T-cell (primary cell): ENCODE data around the gene ABCF1. TPM values are rescaled to one million over a fixed set of nuclear protein-coding genes. Genes with fewer than 3 reads are reported as not detected.
A peak's percentile ranks its signal among the peaks of the same experiment; 100 is the strongest.

Experiments
- ATAC-seq, 4 experiments: fragments of 200-7000 bp in 3 of 4; fragments of 150-1000 bp in 1 of 4; cut with Tn5 transposase; replicated peaks in 1 of 4; 1 replicate in 3 of 4; 2 replicates in 1 of 4; pipeline ENCODE4 v1.10.0; 2021; ENCODE audit warnings: moderate library complexity in 3 of 4, mild to moderate bottlenecking in 2 of 4, moderate number of reproducible peaks in 1 of 4
- CTCF ChIA-PET, 2 donors: fragments of 300-600 bp; sonication (Branson Sonifier 250); formaldehyde crosslinking; loops; one replicate each; lab custom pipeline; 2022; ENCODE audit warnings: antibody characterized with exemption in 2 of 2; lab: Charles Lee
- POLR2A ChIA-PET, 2 donors: fragments of 300-600 bp; sonication (Branson Sonifier 250); formaldehyde crosslinking; loops; one replicate each; lab custom pipeline; 2022; ENCODE audit warnings: antibody characterized with exemption in 2 of 2; lab: Charles Lee
- DNase-seq, 35 experiments: peaks; one replicate each; pipeline versions ENCODE4 v3.0.0 to v3.0.0-alpha.2; 2013 to 2023
- H3K27ac ChIP-seq: one replicate; pipeline ENCODE4 v1.5.1; 2013; ENCODE audit warnings: low read length
- H3K27me3 ChIP-seq, 2 experiments: replicated peaks in 1 of 2; 1 replicate in 1 of 2; 2 replicates in 1 of 2; pipeline versions ENCODE4 v1.6.1 to v1.7.0; 2013; ENCODE audit warnings: low read length in 1 of 2, mixed read lengths in 1 of 2; ENCODE audit not compliant: control insufficient read depth in 2 of 2, insufficient read depth in 2 of 2; ENCODE audit errors: extremely low read depth in 1 of 2
- H3K36me3 ChIP-seq, 2 donors: 1 replicate in 1 of 2; 2 replicates in 1 of 2; pipeline versions ENCODE4 v1.6.1 to v1.7.0; 2013; ENCODE audit warnings: low read length in 1 of 2; ENCODE audit not compliant: control insufficient read depth in 2 of 2, insufficient read depth in 1 of 2; ENCODE audit errors: extremely low read depth in 1 of 2
- H3K4me1 ChIP-seq, 2 experiments: 1 replicate in 1 of 2; 2 replicates in 1 of 2; pipeline versions ENCODE4 v1.6.1 to v1.7.0; 2013; ENCODE audit warnings: low read length in 2 of 2, mixed read lengths in 1 of 2; ENCODE audit not compliant: insufficient read depth in 2 of 2, control insufficient read depth in 1 of 2; ENCODE audit errors: extremely low read depth in 1 of 2
- H3K4me3 ChIP-seq, 2 donors: 1 replicate in 1 of 2; 2 replicates in 1 of 2; pipeline versions ENCODE4 v1.5.1 to v1.7.0; 2013; ENCODE audit warnings: mild to moderate bottlenecking in 2 of 2, low read length in 1 of 2, moderate library complexity in 1 of 2; ENCODE audit not compliant: control insufficient read depth in 1 of 2; ENCODE audit errors: extremely low read depth in 1 of 2
- H3K9me3 ChIP-seq: 2 replicates; pipeline ENCODE4 v1.7.0; 2013
- H3K27ac Mint-ChIP-seq, 2 donors: one replicate each; pipeline ENCODE4 v1.8.0; 2020 to 2021; ENCODE audit warnings: mild to moderate bottlenecking in 2 of 2, mixed read lengths in 2 of 2
- H3K27me3 Mint-ChIP-seq, 2 donors: one replicate each; pipeline ENCODE4 v1.8.0; 2021 to 2022; ENCODE audit warnings: mixed read lengths in 2 of 2
- H3K36me3 Mint-ChIP-seq: one replicate; pipeline ENCODE4 v1.8.0; 2021; ENCODE audit warnings: mixed read lengths
- H3K4me1 Mint-ChIP-seq, 3 donors: one replicate each; pipeline ENCODE4 v1.8.0; 2020 to 2022; ENCODE audit warnings: mixed read lengths in 3 of 3, mild to moderate bottlenecking in 1 of 3
- H3K4me3 Mint-ChIP-seq, 3 donors: one replicate each; pipeline ENCODE4 v1.8.0; 2020 to 2022; ENCODE audit warnings: mild to moderate bottlenecking in 3 of 3, mixed read lengths in 3 of 3, moderate library complexity in 3 of 3
- H3K9me3 Mint-ChIP-seq, 3 donors: one replicate each; pipeline ENCODE4 v1.8.0; 2020 to 2022; ENCODE audit warnings: mixed read lengths in 3 of 3
- WGBS: methylation state at CpG from one replicate; pipeline ENCODE4 v1.1.5; 2013; ENCODE audit warnings: missing lambda C conversion rate; ENCODE audit not compliant: insufficient coverage; 5-methylcytosine and 5-hydroxymethylcytosine counted together
- total RNA-seq, 35 experiments: library from RNA in 6 of 35; stranded (reverse) in 6 of 35; fragments of 120-200 nt in 1 of 35; gene quantifications; one replicate each; pipeline versions ENCODE4 v1.2.1 to v1.2.4 and lab custom pipeline; 2013 to 2026

ABCF1 gene
- total RNA-seq, 5 donors from 2014 or later (not counting 1 experiment from before 2014, with no cell fraction given): 61.1 to 89.9 (median 73.8) TPM

DNA sequence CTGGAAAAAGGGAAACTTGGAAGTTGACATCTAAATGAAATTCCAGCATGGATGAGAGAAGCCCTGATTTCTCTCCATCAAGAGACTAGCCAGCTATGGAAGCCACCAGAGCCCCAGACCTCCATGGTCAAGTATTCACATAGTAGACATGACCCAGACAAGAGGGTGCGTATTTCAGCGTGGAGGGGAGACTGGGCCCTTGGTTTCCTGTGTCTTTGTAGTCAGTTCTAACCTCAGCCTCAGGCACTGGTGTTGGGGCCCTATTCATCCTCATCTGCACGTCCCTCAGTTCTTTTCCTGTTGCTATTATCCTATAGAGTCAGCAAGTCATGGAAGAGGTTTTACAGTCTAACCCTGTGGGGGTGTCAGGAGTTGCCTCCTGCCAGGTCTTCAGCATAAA, 27.4 kb upstream of the ABCF1 start:
- peak overlapping the region; percentile 74 to 95 for H3K27ac Mint-ChIP-seq
- Histone ChIP-seq H3K36me3 (peaks cover 14 to 27% of the 10 kb centered on the region in 2 donors), H3K27ac (peak overlapping the region; percentile 74), H3K27me3 (no peaks in the 10 kb centered on the region), H3K4me3 (no peak overlapping the region), H3K9me3 (no peaks in the 10 kb centered on the region), H3K4me1 (peaks cover 26 to 31% of the 10 kb centered on the region in 2 experiments)
- H3K27me3 Mint-ChIP-seq: no peaks in the 10 kb centered on the region
- ChIA-PET CTCF (interaction anchor here (0.5 to 4.8 kb wide), 13 partner anchors 11 to 1100 kb away, joined by 3 to 73 read pairs (median 10); partner anchors contain the start of genes GNL1 (in 1 of the 2) and PRR3 (in 1 of the 2)), POLR2A (interaction anchor here (0.9 to 1.4 kb wide), 4 partner anchors 24 to 52 kb away, joined by 3 to 8 read pairs (median 6); no protein-coding TSS in a partner anchor)
- peaks cover 11% of the 10 kb centered on the region for H3K36me3 Mint-ChIP-seq
- H3K9me3 Mint-ChIP-seq: no peaks in the 10 kb centered on the region
- peaks cover 34 to 37% (median 35%) of the 10 kb centered on the region in 3 donors for H3K4me1 Mint-ChIP-seq
- ATAC-seq (peak; percentile 25 to 50 (median 40)), DNase-seq (peak in 13 of 35 experiments; percentile 6 to 61 (median 33))
- no CpG with 5 or more reads among the region's 3 CpGs for WGBS
- H3K4me3 Mint-ChIP-seq: peak overlapping the region; percentile 18 to 69 (median 56)

DNA sequence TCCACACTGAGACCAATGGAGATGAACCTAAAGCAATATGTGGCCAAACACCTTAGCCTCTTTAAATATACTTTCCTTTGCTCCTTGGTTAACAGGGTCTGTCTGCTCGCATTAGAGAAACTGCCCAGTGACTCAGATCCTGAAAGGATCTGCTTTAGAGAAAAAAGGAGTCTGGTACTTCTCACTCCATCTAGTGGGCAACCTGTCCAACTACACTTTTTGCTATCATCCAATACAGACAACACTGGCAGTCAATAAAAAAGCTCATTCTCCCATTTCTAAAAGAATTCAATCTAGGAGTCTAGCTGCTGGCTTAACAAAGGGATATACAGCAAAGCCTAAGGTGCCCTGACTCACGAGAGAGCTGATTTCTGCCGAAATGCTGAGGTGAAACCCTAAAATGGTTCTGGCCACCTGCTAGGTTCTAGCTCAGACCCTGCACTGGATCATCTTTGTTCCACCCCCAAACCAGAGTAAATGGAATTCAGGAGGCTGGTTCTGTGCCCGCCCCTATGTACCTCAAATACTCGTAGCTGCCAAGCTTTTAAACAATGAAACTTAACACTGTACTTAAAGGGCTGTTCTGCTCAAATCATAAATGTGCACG, 26.5 kb upstream of the ABCF1 start:
- WGBS: 42% methylated on average over 4 of the region's 6 CpGs
- ChIA-PET CTCF (interaction anchor here (0.6 to 4.8 kb wide), 27 partner anchors 9 to 541 kb away, joined by 3 to 73 read pairs (median 4); partner anchors contain the start of genes ABCF1 (in 1 of the 2), GNL1 (in 1 of the 2), MRPS18B (in 1 of the 2) and PRR3 (in 1 of the 2)), POLR2A (interaction anchor here (0.6 to 1.4 kb wide), 12 partner anchors 9 to 62 kb away, joined by 3 to 8 read pairs (median 4); partner anchors contain the start of genes ABCF1 (in 1 of the 2), GNL1 (in 1 of the 2) and PRR3 (in 1 of the 2))
- Histone ChIP-seq H3K27me3 (no peaks in the 10 kb centered on the region), H3K36me3 (peaks cover 14 to 27% of the 10 kb centered on the region in 2 donors), H3K4me1 (peaks cover 26 to 31% of the 10 kb centered on the region in 2 experiments), H3K9me3 (no peaks in the 10 kb centered on the region), H3K27ac (peak overlapping the region; percentile 17), H3K4me3 (no peak overlapping the region)
- Mint-ChIP-seq H3K4me1 (peaks cover 34 to 37% (median 35%) of the 10 kb centered on the region in 3 donors), H3K27ac (peak overlapping the region; percentile 74 to 95), H3K27me3 (no peaks in the 10 kb centered on the region), H3K36me3 (peaks cover 18% of the 10 kb centered on the region), H3K4me3 (peak overlapping the region; percentile 14 to 69 (median 56)), H3K9me3 (no peaks in the 10 kb centered on the region)
- ATAC-seq (peak in 3 of 4 experiments; percentile 18 to 25 (median 21)), DNase-seq (peak in 2 of 35 experiments; percentile 32 to 68)

DNA sequence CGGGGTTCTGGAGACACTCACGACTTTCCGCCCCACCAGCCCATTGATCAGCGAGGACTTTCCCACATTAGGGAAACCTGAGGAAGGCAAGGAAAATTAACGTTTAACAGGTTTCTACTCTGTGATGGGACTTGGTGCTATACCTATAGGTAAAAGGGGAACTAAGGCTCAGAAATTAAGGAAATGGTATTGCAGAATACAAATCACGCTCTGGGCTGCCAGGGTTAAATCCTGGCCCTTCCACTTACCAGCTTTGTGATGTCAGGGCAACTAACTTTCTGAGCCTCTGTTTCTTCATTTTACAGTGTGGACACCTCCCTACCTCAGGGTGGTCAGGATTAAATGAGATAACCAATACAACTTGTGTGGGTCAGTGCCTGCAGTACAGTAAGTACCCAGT, 23.8 kb upstream of the ABCF1 start:
- peaks cover 21 to 49% of the 10 kb centered on the region in 2 donors for H3K36me3 ChIP-seq
- Mint-ChIP-seq H3K36me3 (peaks cover 38% of the 10 kb centered on the region), H3K4me3 (no peak overlapping the region), H3K27me3 (no peaks in the 10 kb centered on the region), H3K9me3 (no peaks in the 10 kb centered on the region), H3K27ac (no peak overlapping the region), H3K4me1 (peaks cover 24 to 34% (median 27%) of the 10 kb centered on the region in 3 donors)
- H3K27me3 ChIP-seq: no peaks in the 10 kb centered on the region
- H3K27ac ChIP-seq: no peak overlapping the region
- ChIA-PET POLR2A (interaction anchor here in 1 of 2 donors (0.6 kb wide), 1 partner anchor 15 kb away, joined by 3 read pairs; no protein-coding TSS in a partner anchor), CTCF (interaction anchor here in 1 of 2 donors (0.5 to 0.6 kb wide), 2 partner anchors 37 to 80 kb away, joined by 4 read pairs; no protein-coding TSS in a partner anchor)
- ATAC-seq (no peak), DNase-seq (no peak)
- 80% methylated on average over 1 of the region's 6 CpGs for WGBS
- no peak overlapping the region for H3K4me3 ChIP-seq
- no peaks in the 10 kb centered on the region for H3K9me3 ChIP-seq
- H3K4me1 ChIP-seq: peaks cover 22 to 24% of the 10 kb centered on the region in 2 experiments

GRCh38 chr6:30548375-30548774, 22.9 kb upstream of the ABCF1 start:
- H3K36me3 ChIP-seq: peaks cover 25 to 58% of the 10 kb centered on the region in 2 donors
- Mint-ChIP-seq H3K36me3 (peaks cover 46% of the 10 kb centered on the region), H3K27ac (peak overlapping the region in 1 of 2 donors; percentile 19), H3K27me3 (no peaks in the 10 kb centered on the region), H3K4me1 (peaks cover 16 to 26% (median 20%) of the 10 kb centered on the region in 3 donors), H3K9me3 (no peaks in the 10 kb centered on the region), H3K4me3 (no peak overlapping the region)
- peaks cover 13 to 16% of the 10 kb centered on the region in 2 experiments for H3K4me1 ChIP-seq
- POLR2A ChIA-PET: interaction anchor here (0.5 to 1.3 kb wide), 3 partner anchors 32 to 131 kb away, joined by 3 to 6 read pairs (median 3); no protein-coding TSS in a partner anchor
- H3K9me3 ChIP-seq: no peaks in the 10 kb centered on the region
- no peak overlapping the region for H3K4me3 ChIP-seq
- ATAC-seq (no peak), DNase-seq (no peak)
- 100% methylated on average over 2 of the region's 2 CpGs for WGBS
- no peaks in the 10 kb centered on the region for H3K27me3 ChIP-seq
- CTCF ChIA-PET: no interaction called here
- H3K27ac ChIP-seq: no peak overlapping the region

- DNase-seq (no peak), ATAC-seq (no peak)
- peaks cover 17 to 28% of the 10 kb centered on the region in 2 experiments for H3K4me1 ChIP-seq
- H3K4me3 ChIP-seq: no peak overlapping the region
- Mint-ChIP-seq H3K27ac (peak overlapping the region; percentile 20 to 100), H3K9me3 (no peaks in the 10 kb centered on the region), H3K36me3 (peaks cover 44% of the 10 kb centered on the region), H3K27me3 (no peaks in the 10 kb centered on the region), H3K4me3 (peak overlapping the region; percentile 98 to 100 (median 98)), H3K4me1 (peaks cover 39 to 47% (median 43%) of the 10 kb centered on the region in 3 donors)
- no peaks in the 10 kb centered on the region for H3K27me3 ChIP-seq
- H3K36me3 ChIP-seq: peaks cover 19 to 47% of the 10 kb centered on the region in 2 donors
- H3K9me3 ChIP-seq: no peaks in the 10 kb centered on the region
- ChIA-PET POLR2A (interaction anchor here in 1 of 2 donors (0.7 to 1.3 kb wide), 3 partner anchors 10 to 53 kb away, joined by 3 read pairs; partner anchors contain the start of gene ABCF1), CTCF (interaction anchor here (0.6 to 2.8 kb wide), 3 partner anchors 9 to 14 kb away, joined by 5 to 11 read pairs (median 9); no protein-coding TSS in a partner anchor)
- H3K27ac ChIP-seq: no peak overlapping the region
- 94% methylated on average over 3 of the region's 4 CpGs for WGBS
Measured at GRCh38 chr6:30554404-30554803, 16.8 kb upstream of the ABCF1 start.
